Uterine smooth muscle cell (primary cell): Measurements from ENCODE around the gene SNAP91. TPM values are rescaled to one million over a fixed set of nuclear protein-coding genes. Genes with fewer than 3 reads are reported as not detected.

Source experiments
- total RNA-seq: library from RNA; depleted of rRNA; stranded (reverse); fragments of >200 nt; gene quantifications from 2 replicates; pipeline ENCODE4 v1.2.3, GENCODE V29; 2014

The SNAP91 gene, protein sequence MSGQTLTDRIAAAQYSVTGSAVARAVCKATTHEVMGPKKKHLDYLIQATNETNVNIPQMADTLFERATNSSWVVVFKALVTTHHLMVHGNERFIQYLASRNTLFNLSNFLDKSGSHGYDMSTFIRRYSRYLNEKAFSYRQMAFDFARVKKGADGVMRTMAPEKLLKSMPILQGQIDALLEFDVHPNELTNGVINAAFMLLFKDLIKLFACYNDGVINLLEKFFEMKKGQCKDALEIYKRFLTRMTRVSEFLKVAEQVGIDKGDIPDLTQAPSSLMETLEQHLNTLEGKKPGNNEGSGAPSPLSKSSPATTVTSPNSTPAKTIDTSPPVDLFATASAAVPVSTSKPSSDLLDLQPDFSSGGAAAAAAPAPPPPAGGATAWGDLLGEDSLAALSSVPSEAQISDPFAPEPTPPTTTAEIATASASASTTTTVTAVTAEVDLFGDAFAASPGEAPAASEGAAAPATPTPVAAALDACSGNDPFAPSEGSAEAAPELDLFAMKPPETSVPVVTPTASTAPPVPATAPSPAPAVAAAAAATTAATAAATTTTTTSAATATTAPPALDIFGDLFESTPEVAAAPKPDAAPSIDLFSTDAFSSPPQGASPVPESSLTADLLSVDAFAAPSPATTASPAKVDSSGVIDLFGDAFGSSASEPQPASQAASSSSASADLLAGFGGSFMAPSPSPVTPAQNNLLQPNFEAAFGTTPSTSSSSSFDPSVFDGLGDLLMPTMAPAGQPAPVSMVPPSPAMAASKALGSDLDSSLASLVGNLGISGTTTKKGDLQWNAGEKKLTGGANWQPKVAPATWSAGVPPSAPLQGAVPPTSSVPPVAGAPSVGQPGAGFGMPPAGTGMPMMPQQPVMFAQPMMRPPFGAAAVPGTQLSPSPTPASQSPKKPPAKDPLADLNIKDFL
- total RNA-seq = 0.11 and 2.9 TPM in 2 replicates

DNA sequence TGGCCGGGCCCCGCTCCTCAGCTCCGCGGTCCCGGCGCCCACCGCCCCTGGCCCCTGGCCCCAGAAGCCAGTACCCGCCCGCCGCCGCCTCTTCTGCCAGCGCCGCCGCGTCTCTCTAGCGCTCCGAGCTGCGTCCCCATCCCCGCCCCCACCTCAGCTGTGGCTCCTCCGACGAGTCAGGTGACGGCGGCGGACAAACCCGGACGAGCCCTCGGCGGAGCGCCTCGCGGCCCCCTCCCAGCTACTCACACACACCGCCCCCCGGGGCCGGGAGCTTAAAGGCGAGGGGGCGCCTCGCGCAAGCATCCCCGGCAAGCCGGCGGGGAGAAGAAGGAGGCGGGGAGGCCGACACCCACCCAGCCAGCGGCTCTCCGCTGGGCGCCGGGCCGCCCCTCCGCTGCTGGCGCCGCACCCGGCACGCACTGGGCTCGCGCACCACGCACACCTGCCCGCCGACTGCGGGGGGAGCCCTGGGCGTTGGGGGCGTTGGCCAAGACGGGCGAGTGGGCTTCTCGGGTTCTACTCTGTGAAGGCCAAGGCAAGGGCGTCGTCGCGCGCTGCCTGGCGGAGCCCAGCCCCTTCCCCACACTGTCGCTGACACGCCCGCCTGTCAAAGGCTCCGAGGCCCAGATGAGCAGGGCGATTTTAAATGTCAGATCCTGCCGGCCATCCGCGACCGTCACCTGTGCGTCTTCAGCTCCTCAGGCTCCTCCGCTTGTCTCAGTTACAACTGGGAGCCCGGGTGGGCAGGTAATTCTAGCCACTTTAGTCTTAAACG lies at the start of gene SNAP91:
Gene SNAP91 (minus strand): TSS at position 132 of the 778 bp plus-strand sequence. CDS start 1,174 bp downstream, outside the sequence.

DNA sequence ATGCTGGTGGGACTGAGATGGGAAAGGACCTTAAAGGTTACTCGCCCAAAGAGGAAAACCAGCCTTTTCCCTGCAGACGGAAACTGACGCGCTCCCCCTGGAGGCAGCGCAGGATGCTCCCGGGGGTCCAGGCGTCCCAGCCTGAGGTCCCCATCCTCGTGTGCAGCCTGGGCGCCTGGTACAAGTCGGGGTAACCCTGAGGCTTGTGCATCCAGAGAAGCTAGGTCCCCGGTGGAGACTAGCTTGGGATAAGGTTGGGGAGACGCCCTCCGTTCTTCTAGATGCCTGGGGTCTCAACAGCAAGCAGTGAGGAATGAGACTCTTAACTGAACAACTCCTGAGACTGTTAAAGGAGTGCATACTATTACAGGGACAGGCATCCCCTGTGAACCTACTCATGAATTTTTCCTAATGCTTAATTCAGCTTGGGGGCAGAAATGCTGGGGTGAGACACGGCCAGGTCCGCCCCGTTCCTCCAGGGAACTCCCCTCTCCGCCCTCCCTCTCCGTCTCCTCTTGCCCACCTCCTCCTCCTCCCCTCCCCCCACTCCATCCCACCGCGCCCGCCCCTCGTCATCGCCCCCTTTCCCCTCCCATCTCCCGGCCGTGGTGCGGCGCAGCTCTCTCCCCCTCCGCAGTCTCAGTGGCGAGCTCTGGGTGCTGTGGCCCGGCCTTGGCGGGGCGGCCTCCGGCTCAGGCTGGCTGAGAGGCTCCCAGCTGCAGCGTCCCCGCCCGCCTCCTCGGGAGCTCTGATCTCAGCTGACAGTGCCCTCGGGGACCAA lies 196.8 kb downstream of the SNAP91 start, which contains the start of gene PRSS35:
Gene PRSS35 (plus strand): TSS at position 634 of the 781 bp plus-strand sequence. CDS start 10,908 bp downstream, outside the sequence.

Other genes with a start within 250 kb of the SNAP91 start
- 3.2 and 3.5 TPM in 2 replicates for gene PRSS35, start 196.6 kb downstream of the SNAP91 start, total RNA-seq
- gene RIPPLY2, start 144.3 kb upstream of the SNAP91 start, total RNA-seq = under 0.01 and 0.87 TPM in 2 replicates
- gene CYB5R4, start 150.6 kb upstream of the SNAP91 start, total RNA-seq = 4.5 and 6.4 TPM in 2 replicates